ENCODE measurements around the gene ZC4H2.

- TF ChIP-seq CTCF (IDR thresholded peaks at IDR 0.05; ENCODE audit: borderline replicate concordance, extremely low read depth, low read length, poor library complexity, severe bottlenecking) = no peak
- TF ChIP-seq EZH2 (IDR thresholded peaks at IDR 0.05; ENCODE audit: borderline replicate concordance, low read depth, low read length, severe bottlenecking) = no peak
Measured at GRCh38 chrX:64994131-64994798, 18.0 kb upstream of the ZC4H2 start.

Measured in DND-41 (cell line).